ENCODE results near the gene OR4N2.
"Not testable (repeated sequence)": the region's sequence is repeated elsewhere in the genome, so short reads cannot be mapped to it uniquely, and the experiment has no call there.

Gene OR4N2

DNA sequence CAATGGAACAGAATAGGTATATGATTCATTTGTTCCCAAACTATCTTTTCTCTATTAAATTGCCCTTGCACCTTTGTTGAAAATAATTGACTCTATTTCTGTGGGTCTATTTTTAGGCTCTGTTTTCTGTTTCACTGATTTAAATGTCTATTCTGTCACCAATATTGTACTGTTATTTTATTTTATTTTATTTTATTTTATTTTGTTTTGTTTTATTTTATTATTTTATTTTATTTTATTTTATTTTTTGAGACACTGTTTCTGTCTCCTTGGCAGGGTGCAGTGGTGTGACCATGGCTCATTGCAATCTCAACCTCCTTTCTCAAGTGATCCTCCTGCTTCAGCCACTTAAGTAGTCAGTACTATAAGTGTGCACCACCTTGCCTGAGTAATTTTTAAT is 34.9 kb downstream of the OR4N2 start:
- no peak for DNase-seq

DNA sequence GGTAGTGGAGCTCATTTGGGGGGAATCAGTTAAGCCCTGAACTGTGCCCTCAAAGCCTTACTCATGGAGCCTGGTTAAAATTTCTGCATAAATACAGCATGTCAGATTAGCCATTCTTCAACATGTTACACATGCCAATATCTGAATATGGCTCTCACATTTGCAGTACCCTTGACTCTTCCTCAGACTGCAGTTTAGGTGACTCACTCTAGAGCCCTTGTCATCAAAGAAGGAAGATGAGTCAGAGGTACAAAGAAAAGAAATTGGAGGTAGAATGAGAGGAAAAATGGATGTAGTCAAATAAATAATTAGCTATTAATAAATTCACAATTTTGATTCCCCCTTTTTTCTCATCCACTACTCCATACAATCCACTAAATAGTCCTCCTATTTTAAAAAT is 47.8 kb downstream of the OR4N2 start:
- DNase-seq, result no peak

DNA sequence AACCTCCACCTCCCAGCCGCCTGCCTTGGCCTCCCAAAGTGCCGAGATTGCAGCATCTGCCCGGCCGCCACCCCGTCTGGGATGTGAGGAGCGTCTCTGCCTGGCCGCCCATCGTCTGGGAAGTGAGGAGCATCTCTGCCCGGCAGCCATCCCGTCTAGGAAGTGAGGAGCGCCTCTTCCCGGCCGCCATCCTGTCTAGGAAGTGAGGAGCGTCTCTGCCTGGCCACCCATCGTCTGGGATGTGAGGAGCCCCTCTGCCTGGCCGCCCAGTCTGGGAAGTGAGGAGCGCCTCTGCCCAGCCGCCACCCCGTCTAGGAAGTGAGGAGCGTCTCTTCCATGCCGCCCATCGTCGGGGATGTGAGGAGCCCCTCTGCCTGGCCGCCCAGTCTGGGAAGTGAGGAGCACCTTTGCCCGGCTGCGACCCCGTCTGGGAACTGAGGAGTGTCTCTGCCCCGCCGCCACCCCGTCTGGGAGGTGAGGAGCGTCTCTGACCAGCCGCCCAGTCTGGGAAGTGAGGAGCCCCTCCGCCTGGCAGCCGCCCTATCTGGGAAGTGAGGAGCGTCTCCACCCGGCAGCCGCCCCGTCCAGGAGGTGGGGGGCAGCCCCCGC is 62.6 kb downstream of the OR4N2 start:
- not testable (repeated sequence) for DNase-seq

DNA sequence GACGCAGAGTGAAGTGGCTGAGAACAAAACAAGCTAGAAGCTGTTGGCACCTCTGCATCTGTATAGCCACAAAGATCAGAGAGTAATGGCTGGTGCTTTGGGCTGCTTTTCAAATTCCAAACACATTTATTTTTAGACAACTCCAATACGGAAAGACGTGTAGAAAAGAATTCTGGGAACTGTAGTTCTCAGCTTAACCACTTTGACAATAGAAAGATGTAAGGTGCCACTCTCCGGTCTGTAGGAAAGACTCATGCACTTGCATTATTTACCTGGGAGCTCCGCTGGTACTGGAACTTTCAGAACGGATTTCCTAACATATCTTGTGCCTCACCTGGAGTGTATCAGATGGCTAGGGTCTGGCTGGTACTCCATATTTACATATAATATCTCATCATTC is 69.6 kb downstream of the OR4N2 start:
- DNase-seq, result peak; percentile 12

DNA sequence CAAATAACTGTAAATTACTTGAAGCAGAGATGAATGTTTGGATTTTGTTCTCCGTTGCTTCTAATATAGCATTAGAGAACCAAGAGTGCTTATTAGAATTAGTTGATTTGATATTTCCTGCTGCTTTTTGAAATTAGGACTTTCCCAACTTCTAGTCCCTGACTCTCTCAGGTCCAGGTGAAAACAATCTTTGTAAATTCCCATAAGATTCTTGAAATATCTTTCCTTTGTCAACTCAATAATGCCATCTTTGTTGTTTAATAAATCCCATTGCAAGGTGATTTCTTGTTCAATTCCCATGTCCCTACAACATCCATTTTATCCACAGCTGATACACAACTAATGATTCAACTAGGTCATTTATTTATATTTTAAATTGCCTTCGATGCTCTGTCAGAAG is 71.3 kb downstream of the OR4N2 start, which contains the start of gene OR4K2:
OR4K2 (plus strand) TSS at position 301 of the 400 bp plus-strand sequence. CDS start 1,126 bp downstream, outside the sequence.
- no peak for DNase-seq

DNA sequence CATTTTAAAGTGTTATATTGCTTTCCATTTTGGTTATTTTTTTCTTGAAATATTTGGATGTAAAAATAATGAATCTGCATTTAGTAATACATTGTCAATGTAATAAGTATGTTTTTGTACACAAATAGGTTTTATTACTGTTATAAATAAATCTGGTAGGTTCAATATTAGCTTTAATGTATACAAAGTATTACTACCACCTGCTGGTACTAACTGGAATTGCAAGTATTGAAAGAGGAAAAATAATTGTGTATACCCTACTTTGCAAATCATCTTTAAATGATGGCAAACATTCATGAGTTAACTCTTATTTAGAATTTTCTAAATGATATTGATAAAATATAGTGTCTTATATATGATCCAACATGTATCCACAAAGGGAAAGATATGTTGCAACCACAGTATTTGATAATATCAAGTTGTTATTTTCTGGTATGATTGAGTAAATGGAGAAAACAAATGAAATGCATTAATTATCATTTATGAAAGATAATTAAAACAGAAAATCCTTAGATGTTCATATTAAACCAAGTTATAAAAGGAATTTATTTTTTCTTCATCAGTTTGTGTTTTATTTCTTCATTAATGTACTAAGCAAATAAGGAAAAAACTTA is 74.6 kb downstream of the OR4N2 start:
- peak; percentile 49 for DNase-seq

Data from NCI-H2171 (cell line).